ENCODE data around the gene USP17L30.
"Not testable (repeated sequence)": the region's sequence is repeated elsewhere in the genome, so short reads cannot be mapped to it uniquely, and the experiment has no call there.

The USP17L30 gene, protein sequence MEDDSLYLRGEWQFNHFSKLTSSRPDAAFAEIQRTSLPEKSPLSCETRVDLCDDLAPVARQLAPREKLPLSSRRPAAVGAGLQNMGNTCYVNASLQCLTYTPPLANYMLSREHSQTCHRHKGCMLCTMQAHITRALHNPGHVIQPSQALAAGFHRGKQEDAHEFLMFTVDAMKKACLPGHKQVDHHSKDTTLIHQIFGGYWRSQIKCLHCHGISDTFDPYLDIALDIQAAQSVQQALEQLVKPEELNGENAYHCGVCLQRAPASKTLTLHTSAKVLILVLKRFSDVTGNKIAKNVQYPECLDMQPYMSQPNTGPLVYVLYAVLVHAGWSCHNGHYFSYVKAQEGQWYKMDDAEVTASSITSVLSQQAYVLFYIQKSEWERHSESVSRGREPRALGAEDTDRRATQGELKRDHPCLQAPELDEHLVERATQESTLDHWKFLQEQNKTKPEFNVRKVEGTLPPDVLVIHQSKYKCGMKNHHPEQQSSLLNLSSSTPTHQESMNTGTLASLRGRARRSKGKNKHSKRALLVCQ

DNA sequence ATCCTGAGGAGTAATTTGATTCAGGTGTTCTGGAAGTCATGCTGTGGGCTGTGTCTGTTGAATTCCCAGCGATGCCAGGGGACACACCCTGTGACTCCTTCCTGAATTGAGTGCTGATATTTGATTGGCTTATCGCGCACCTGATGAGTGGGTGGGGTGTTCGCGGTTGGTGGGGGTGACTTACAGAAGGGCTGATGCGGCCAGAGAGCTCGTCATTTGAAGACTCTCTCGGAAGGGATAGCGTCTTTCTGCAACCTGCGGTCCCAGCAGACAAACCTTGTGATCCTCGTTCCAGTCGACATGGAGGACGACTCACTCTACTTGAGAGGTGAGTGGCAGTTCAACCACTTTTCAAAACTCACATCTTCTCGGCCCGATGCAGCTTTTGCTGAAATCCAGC is at the start of gene USP17L30:
Gene USP17L30, plus strand, starts transcription at position 301 of the 400 bp plus-strand sequence. Its CDS starts 0 bp downstream, at position 301.
- H3K4me2 ChIP-seq, H3K9me3 ChIP-seq, H3K4me3 ChIP-seq, H3K27ac ChIP-seq, H3K4me1 ChIP-seq, H3K27me3 ChIP-seq, H4K20me1 ChIP-seq, H3K36me3 ChIP-seq, H3K9ac ChIP-seq: not testable (repeated sequence)

DNA sequence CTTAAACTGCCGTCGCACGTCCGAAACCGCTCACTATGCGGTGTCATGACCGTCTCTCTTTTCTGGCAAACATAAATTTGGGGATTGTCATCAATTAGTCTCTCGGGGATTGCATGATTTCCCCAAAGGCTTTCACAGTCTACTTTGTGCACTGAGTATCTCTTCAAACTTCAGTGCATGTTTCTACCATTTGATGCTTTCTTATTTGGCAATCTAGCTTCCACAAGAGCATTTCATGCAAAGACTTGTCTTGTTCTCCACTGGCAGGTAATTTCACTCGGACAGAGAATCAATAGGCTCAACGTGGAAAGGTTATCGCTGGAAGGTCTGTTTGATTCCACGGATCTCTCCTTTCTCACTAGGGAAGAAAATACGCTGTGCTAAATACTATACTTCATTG is 38.7 kb upstream of the USP17L30 start:
- not testable (repeated sequence) for H3K27me3 ChIP-seq, H3K9ac ChIP-seq, H3K27ac ChIP-seq, H3K4me3 ChIP-seq, H3K9me3 ChIP-seq, H3K4me1 ChIP-seq, H3K36me3 ChIP-seq, H3K4me2 ChIP-seq, H4K20me1 ChIP-seq

DNA sequence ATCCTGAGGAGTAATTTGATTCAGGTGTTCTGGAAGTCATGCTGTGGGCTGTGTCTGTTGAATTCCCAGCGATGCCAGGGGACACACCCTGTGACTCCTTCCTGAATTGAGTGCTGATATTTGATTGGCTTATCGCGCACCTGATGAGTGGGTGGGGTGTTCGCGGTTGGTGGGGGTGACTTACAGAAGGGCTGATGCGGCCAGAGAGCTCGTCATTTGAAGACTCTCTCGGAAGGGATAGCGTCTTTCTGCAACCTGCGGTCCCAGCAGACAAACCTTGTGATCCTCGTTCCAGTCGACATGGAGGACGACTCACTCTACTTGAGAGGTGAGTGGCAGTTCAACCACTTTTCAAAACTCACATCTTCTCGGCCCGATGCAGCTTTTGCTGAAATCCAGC is 38.1 kb upstream of the USP17L30 start, which contains the start of gene USP17L24:
Gene USP17L24, plus strand, starts transcription at position 301 of the 400 bp plus-strand sequence. Its CDS starts 0 bp downstream, at position 301.
- not testable (repeated sequence) for H3K9ac ChIP-seq, H3K4me1 ChIP-seq, H3K4me3 ChIP-seq, H3K27ac ChIP-seq, H3K36me3 ChIP-seq, H3K27me3 ChIP-seq, H3K4me2 ChIP-seq, H4K20me1 ChIP-seq, H3K9me3 ChIP-seq

DNA sequence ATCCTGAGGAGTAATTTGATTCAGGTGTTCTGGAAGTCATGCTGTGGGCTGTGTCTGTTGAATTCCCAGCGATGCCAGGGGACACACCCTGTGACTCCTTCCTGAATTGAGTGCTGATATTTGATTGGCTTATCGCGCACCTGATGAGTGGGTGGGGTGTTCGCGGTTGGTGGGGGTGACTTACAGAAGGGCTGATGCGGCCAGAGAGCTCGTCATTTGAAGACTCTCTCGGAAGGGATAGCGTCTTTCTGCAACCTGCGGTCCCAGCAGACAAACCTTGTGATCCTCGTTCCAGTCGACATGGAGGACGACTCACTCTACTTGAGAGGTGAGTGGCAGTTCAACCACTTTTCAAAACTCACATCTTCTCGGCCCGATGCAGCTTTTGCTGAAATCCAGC is 33.3 kb upstream of the USP17L30 start, which contains the start of gene USP17L25:
Gene USP17L25, plus strand, starts transcription at position 301 of the 400 bp plus-strand sequence. Its CDS starts 0 bp downstream, at position 301.
- H3K4me2 ChIP-seq, H3K27me3 ChIP-seq, H3K4me1 ChIP-seq, H3K27ac ChIP-seq, H3K9ac ChIP-seq, H3K4me3 ChIP-seq, H3K9me3 ChIP-seq, H3K36me3 ChIP-seq, H4K20me1 ChIP-seq: not testable (repeated sequence)

DNA sequence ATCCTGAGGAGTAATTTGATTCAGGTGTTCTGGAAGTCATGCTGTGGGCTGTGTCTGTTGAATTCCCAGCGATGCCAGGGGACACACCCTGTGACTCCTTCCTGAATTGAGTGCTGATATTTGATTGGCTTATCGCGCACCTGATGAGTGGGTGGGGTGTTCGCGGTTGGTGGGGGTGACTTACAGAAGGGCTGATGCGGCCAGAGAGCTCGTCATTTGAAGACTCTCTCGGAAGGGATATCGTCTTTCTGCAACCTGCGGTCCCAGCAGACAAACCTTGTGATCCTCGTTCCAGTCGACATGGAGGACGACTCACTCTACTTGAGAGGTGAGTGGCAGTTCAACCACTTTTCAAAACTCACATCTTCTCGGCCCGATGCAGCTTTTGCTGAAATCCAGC is 28.6 kb upstream of the USP17L30 start, which contains the start of gene USP17L26:
Gene USP17L26, plus strand, starts transcription at position 301 of the 400 bp plus-strand sequence. Its CDS starts 0 bp downstream, at position 301.
- H3K4me1 ChIP-seq, H3K27me3 ChIP-seq, H3K27ac ChIP-seq, H3K4me2 ChIP-seq, H4K20me1 ChIP-seq, H3K9me3 ChIP-seq, H3K9ac ChIP-seq, H3K36me3 ChIP-seq, H3K4me3 ChIP-seq: not testable (repeated sequence)

DNA sequence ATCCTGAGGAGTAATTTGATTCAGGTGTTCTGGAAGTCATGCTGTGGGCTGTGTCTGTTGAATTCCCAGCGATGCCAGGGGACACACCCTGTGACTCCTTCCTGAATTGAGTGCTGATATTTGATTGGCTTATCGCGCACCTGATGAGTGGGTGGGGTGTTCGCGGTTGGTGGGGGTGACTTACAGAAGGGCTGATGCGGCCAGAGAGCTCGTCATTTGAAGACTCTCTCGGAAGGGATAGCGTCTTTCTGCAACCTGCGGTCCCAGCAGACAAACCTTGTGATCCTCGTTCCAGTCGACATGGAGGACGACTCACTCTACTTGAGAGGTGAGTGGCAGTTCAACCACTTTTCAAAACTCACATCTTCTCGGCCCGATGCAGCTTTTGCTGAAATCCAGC is 23.8 kb upstream of the USP17L30 start, which contains the start of gene USP17L5:
Gene USP17L5, plus strand, starts transcription at position 301 of the 400 bp plus-strand sequence. Its CDS starts 0 bp downstream, at position 301.
- H3K27me3 ChIP-seq, H3K9ac ChIP-seq, H4K20me1 ChIP-seq, H3K27ac ChIP-seq, H3K4me1 ChIP-seq, H3K36me3 ChIP-seq, H3K4me3 ChIP-seq, H3K9me3 ChIP-seq, H3K4me2 ChIP-seq: not testable (repeated sequence)

DNA sequence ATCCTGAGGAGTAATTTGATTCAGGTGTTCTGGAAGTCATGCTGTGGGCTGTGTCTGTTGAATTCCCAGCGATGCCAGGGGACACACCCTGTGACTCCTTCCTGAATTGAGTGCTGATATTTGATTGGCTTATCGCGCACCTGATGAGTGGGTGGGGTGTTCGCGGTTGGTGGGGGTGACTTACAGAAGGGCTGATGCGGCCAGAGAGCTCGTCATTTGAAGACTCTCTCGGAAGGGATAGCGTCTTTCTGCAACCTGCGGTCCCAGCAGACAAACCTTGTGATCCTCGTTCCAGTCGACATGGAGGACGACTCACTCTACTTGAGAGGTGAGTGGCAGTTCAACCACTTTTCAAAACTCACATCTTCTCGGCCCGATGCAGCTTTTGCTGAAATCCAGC is 19.1 kb upstream of the USP17L30 start, which contains the start of gene USP17L27:
Gene USP17L27, plus strand, starts transcription at position 301 of the 400 bp plus-strand sequence. Its CDS starts 0 bp downstream, at position 301.
- H3K9ac ChIP-seq, H4K20me1 ChIP-seq, H3K4me2 ChIP-seq, H3K4me1 ChIP-seq, H3K36me3 ChIP-seq, H3K27me3 ChIP-seq, H3K4me3 ChIP-seq, H3K27ac ChIP-seq, H3K9me3 ChIP-seq: not testable (repeated sequence)

DNA sequence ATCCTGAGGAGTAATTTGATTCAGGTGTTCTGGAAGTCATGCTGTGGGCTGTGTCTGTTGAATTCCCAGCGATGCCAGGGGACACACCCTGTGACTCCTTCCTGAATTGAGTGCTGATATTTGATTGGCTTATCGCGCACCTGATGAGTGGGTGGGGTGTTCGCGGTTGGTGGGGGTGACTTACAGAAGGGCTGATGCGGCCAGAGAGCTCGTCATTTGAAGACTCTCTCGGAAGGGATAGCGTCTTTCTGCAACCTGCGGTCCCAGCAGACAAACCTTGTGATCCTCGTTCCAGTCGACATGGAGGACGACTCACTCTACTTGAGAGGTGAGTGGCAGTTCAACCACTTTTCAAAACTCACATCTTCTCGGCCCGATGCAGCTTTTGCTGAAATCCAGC is 14.3 kb upstream of the USP17L30 start, which contains the start of gene USP17L28:
Gene USP17L28, plus strand, starts transcription at position 301 of the 400 bp plus-strand sequence. Its CDS starts 0 bp downstream, at position 301.
- not testable (repeated sequence) for H3K9ac ChIP-seq, H4K20me1 ChIP-seq, H3K4me1 ChIP-seq, H3K4me3 ChIP-seq, H3K36me3 ChIP-seq, H3K9me3 ChIP-seq, H3K27ac ChIP-seq, H3K27me3 ChIP-seq, H3K4me2 ChIP-seq

DNA sequence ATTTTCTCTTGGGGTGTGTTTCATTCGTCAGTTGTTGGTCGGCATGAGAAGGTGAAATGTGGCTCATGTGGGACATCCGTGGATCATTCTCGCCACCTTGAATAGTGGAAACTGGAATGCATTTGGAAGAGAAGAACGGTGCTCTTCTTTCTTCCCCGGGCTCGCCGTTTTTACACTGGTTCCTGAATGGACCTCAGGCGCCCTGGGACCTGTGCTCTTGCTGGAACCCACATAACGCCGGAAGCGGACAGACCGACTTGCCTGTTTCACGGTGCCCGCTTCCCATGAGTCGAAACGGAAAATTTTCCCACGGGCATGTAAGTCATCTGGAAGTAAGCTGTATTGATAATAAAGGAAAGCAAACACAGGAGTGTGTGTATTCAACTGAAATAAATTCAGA is 12.1 kb upstream of the USP17L30 start:
- H3K9ac ChIP-seq, H3K36me3 ChIP-seq, H3K27ac ChIP-seq, H3K4me3 ChIP-seq, H3K9me3 ChIP-seq, H3K27me3 ChIP-seq, H3K4me1 ChIP-seq, H3K4me2 ChIP-seq, H4K20me1 ChIP-seq: not testable (repeated sequence)

DNA sequence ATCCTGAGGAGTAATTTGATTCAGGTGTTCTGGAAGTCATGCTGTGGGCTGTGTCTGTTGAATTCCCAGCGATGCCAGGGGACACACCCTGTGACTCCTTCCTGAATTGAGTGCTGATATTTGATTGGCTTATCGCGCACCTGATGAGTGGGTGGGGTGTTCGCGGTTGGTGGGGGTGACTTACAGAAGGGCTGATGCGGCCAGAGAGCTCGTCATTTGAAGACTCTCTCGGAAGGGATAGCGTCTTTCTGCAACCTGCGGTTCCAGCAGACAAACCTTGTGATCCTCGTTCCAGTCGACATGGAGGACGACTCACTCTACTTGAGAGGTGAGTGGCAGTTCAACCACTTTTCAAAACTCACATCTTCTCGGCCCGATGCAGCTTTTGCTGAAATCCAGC is 9.6 kb upstream of the USP17L30 start, which contains the start of gene USP17L29:
Gene USP17L29, plus strand, starts transcription at position 301 of the 400 bp plus-strand sequence. Its CDS starts 0 bp downstream, at position 301.
- not testable (repeated sequence) for H4K20me1 ChIP-seq, H3K9me3 ChIP-seq, H3K36me3 ChIP-seq, H3K27ac ChIP-seq, H3K4me2 ChIP-seq, H3K27me3 ChIP-seq, H3K9ac ChIP-seq, H3K4me3 ChIP-seq, H3K4me1 ChIP-seq

DNA sequence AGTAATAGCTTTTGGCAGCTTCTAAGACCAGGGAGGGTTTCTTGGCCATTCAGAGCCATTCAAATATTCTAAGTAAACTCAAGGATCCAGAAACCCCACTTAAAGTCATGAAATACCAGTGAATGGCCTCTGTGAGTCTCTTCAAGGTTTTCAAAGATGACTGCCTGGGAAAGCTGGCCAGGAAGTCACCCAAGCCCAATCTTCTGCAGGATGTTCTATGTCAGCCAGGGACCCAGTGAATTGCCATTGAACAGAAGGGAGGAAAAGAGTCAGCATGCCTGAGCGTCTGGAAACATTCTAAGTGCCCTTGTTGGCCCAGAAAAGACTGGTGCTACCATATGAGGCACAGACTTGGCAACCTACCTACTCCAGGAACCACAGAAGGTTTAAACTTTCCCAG is 17.0 kb downstream of the USP17L30 start:
- not testable (repeated sequence) for H3K9ac ChIP-seq

DNA sequence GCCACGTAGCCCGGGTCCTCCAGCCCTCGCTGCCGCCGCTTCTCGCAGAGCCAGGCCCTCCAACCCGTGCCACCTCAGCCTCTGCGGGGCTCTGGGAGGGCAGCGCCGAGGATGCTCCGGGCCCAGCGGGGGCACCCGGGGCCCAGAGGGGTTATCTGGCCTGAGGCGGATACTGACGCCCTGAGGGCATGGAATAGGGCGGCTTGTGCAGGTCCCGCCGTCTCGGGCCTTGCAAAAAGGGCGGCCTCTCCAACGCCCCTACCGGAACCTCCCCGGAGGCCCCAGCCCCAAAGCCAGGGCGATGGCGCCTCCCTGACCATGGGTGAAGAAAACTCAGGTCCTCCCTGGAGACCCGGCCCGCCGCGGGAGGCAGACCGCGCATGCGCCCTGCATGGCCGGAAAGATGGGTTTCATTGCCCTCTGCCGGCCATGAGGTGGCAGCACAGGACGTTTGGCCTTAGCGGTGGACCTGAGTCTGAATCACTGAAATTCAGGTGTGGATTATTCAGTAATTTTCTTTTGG is 18.1 kb downstream of the USP17L30 start:
- H3K9ac ChIP-seq = not testable (repeated sequence)

More for the DNA sequence above, 17.0 kb downstream of the USP17L30 start:
- not testable (repeated sequence) for H3K4me2 ChIP-seq, H4K20me1 ChIP-seq, H3K27ac ChIP-seq, H3K4me1 ChIP-seq, H3K27me3 ChIP-seq, H3K4me3 ChIP-seq, H3K36me3 ChIP-seq, H3K9me3 ChIP-seq

More for the DNA sequence above, 18.1 kb downstream of the USP17L30 start:
- H3K4me3 ChIP-seq, H3K27ac ChIP-seq, H3K27me3 ChIP-seq, H3K36me3 ChIP-seq, H3K4me2 ChIP-seq, H4K20me1 ChIP-seq, H3K9me3 ChIP-seq, H3K4me1 ChIP-seq: not testable (repeated sequence)

All from BLaER1 (cell line).